ENCODE results near the gene SLC5A6.

The SLC5A6 gene

DNA sequence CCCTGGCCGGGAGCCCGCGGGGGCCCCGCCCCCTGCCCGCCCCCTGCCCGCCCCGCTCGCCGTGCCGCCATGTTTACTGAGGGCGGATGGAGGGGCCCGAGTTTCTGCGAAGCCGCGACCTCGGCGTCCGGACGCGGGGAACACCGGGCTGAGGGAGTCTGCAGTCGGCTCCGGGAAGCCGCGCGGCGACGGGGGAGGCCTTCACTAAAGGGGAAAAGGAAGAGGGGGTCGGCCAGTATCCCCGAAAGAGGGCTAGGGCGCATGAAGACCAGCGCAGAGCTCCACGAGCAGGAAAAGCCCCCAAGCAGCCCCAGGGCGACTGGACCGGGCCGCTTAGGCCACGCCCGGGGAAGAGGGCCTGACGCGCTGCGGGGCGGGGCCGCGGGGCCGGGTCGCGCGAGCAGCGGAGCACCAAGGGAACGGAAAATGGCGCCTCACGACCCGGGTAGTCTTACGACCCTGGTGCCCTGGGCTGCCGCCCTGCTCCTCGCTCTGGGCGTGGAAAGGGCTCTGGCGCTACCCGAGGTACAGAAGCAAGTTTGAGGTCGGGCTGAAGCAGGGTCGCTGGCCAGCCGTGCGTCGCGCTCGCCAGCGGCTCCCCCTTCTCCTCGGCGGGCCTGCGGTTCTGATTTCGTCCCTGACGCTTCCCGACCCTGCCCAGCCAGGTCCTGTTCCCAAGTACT, at the start of gene SLC5A6, which contains the start of gene ATRAID:
SLC5A6 (minus strand) TSS at position 326 of the 683 bp plus-strand sequence. CDS start 4,618 bp downstream, outside the sequence.
ATRAID (plus strand) TSS at position 99 of the 683 bp plus-strand sequence; CDS start at position 427, 328 bp downstream.
- DNase-seq = peak; percentile 89

DNA sequence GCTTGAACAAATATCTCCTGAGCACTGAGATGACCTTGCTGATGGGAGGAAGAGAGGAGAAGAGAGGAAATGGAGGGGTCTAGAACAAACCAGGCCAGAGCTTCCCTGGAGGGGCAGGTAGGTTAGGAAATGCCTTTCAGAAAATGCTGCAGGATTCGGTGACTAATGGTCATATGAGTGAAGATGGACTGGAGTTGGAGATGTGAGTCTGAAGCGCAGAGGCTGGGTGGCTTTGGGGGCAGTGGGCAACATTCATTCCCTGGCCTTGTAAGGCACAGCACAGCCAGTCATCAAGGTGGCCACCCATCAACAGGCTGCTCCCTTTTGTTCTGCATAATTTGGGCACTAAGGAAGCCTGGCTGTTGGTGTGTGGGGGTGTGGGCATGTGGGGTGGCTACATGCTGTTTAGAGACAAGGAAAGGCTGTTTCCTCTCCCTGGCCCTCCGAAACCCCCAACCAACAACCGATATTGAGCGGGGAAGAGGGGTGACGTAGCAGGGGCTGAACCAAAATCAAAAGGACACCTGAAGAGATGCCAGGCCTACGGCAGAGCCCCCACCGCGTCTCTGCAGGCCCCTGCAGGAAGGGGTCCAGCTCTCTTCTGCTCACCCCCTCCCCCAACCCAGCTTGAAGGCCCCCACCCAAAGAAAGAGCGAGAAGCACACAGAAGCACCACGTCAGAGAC, 49.3 kb upstream of the SLC5A6 start:
- DNase-seq = no peak

DNA sequence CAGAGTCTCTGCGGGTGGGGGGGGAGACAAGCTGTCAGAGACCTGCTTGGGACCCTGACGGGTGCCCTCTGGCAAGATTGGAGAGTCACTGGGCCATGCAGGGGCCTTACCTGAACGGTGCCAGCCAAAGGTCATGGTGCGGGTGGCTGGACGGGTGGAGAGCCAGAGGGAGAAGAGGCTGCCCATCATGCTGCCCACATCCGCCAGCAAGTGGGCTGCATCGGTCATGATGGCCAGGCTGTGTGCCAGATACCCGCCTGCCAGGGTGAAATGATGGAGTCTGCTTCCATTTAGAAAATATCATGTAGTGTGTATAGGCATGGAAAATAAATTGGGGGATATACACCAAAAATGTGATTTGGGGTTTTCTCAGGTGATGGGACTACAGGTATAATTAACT, 46.0 kb upstream of the SLC5A6 start:
- DNase-seq = no peak

DNA sequence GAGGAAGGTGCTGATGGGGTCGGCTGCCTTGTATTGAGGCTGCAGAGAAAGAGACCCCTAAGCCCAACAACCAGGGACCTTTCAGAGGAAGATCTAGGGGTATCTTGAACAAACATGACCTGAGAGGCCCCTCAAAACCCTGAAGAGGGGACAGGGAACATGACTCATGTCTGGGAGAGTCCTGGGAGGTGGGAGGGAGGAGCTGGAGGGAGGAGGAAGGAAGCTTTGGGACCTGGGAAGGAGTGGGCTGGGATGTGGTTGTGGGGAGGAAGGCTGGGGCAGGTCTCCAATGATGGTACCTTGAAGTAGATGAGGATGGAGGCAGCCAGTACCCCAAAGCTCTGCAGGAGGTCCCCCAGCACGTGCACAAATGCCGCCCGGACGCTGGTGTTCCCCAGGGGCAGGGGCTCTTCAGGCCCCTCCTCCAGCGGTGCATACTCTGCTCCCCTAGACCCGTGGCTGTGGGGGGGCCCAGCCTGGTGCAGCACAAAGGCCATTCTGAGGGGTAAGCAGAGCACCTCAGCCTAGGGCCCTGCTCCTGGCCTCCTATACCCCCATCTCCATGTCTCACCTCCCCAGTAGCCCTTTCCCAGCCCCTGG, 44.9 kb upstream of the SLC5A6 start:
- no peak for DNase-seq

DNA sequence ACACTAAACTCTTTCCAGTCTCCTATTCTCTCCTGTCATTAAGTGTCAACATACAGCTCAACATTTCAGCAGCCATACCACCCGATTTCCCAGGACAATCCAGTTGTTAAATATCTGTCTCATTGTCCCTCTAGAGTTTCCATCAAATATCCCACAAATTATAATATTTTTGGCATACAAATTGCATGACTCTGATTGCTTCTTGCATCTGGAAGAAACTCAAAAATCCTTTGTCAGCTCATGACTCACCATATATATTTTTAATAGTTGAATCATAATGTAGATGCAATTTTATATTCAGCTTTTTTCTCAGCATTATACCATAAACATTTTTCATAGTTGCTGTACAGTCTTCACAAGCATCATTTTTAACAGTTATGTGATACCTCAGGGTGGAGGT, 43.6 kb upstream of the SLC5A6 start:
- no peak for DNase-seq

DNA sequence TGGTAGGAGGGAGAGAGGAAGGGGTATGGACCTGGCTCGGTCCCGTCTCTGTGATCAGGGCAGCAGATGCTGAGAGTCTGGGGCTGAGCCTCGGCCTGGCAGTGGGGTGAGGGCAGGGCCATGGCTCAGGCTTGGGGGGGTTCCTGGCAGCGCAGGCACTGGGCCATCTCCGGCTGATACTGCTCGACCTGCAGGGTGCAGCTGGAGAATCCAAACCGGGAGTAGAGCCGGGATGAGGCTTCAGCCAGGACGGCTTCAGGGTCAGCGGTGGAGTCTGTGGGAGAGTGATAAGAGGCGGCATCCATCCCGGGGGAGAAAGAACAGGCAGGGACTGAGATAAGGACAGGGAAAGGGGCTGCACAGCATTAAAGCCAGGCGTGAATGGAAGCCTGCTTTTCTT, 43.1 kb upstream of the SLC5A6 start:
- no peak for DNase-seq

DNA sequence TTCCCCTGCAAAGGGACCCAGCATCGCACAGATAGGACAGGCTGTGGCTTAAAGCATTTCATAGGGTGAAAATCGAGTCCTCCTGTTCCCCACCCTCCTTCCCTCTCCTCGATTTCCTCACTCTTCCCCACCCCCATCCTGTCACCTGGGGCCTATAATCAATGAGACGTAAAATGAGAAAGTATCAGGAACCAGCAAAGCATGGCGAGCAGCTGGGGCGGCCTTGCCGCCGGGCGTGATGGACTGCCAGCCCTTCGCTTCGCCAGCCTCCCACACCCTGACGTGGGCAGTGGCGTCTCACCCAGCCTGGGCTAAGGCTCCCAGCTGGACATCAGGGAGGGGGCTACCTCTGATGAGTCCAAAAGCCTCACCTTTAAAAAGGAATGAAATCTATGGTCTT, 39.7 kb upstream of the SLC5A6 start:
- no peak for DNase-seq

DNA sequence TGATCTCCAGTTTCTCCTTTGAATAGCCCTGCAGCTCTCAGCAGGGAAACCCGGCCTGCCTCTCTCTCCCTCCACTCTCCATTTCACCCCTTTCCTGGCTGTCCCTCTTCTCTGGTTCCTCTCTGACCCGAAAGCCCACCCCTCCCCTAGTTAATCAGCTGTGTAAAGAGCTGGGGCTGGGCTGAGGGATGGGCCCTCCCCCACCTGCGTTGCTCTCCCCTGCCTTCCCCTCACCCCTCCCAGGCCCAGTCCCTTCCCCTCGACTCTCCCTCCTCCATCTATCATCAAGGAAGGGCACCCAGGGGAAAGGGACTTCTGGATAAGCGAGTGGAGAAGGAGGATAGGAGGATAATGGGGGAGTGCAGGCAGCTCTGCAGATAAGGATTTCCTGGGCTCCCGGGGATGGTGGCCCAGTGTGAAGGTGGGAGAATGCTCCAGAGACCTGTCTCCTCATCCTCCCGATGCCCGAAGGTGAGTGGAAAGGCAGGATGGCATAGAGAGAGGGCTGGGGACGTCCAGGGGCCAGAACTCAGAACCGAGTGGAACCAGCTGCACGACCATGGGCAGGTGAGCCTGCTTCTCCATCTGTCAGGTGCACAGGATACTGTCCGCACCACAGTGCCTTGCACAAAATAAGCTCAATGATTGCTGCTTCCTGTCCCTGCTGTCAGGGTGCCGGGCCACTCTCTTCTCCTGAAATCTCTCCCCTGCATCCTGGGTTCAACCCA, 38.7 kb upstream of the SLC5A6 start:
- DNase-seq = no peak

DNA sequence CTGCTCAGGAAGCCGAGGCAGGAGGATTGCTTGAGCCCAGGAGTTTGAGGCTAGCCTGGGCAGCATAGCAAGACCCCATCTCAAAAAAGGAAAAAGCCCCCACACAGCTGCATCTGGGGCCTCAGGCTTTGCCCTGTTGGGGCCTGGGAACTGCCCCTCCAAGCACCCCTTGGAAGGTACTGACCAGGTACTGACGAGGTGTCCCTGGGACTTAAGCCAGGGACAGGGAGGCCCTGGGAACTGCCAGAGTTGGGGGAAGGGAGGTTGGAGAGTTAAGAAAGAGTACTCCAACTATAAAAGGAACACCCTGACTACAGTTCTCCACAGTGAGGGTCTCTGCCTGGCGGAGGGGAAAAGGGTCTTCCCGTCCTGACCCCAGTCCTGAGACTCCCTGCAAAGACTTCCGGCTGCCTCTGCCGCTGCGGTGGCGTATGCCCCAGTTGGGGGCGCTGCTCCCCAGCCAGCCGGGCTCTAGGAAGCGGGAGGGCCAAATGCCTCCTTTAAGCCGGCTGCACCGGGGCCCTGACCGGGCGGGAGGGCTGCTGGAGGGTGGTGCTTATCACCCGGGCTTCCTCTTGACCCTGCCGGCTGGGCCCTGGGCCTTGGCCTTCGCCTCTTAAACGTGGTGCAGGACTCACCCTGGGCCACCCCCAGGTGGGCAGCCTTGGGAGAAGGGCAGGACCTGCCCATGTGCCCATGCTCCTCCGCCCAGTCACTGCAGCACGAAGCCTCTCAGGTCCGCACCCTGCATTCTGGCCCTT, 38.0 kb upstream of the SLC5A6 start:
- DNase-seq = peak; percentile 45

DNA sequence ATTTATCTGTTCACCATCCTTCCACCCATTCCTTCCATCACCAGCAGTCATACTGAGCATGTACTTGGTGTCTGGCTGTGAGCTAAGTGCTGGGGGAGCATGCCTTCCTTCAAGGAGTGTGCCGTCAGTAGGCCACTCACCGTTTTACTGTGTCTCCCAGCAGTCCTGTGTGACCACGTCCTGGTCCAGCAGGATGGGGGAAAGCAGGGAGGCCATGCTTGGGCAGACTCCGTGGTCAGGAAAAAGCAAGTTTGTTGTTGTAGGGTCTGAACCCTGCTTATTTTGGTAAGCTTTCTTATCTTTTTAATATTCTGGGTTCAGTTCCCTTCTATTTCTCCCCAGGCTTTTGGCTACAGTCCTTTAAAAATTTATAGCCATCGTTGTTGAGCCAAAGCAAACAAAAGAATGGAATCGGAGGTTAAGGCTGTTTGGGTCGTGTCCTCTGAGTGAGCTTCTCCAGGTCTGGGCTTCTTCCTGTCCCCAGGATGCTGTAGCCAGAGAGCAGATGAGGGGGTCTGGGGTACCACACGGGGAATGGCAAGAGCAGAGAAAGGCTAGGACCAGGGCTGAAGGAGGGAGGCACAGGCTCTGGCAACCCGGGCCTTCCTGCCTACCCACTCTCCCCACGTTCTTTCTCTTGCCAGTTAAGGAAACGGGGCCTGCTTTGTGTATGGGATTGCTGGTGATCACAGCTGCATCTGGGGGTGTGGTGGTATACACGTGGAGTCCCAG, 37.3 kb upstream of the SLC5A6 start:
- no peak for DNase-seq

DNA sequence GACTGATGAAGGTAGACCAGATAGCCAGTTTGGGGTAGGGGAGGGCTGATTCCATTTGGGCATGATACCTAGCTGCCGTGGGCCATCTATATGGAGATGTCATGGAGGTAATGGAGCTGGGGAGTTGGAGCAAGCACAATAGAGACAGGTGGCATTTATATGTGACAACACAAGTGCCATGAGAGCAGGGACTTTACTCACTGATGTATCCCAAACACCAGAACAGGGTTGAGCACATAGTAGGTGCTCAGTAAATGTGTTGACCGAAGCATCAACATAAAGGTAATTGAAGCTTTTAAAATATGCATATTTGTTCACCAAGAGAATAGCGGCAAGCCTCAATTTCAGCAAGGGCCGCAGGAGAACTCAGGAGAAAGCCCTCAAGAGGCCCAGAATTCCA, 35.8 kb upstream of the SLC5A6 start:
- DNase-seq = no peak

DNA sequence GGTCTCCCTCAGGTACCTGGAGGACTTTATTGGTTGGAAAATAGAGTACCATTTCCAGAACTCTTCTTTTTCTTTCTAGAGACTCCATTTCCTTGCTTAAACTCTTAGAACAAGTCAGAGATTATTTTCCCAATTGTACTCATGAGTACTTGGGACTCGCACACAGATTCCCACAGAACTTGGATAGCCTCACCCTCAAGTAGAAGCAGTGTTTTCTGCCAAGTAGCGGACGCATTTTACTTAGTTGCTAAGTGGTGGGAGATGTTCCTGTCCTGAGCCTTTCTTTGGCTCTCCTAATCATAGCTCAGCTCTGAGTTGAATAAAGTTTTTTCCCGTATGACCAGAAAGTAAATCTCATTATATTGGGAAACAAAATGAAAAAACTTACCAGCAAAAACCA, 33.6 kb upstream of the SLC5A6 start:
- DNase-seq = no peak

DNA sequence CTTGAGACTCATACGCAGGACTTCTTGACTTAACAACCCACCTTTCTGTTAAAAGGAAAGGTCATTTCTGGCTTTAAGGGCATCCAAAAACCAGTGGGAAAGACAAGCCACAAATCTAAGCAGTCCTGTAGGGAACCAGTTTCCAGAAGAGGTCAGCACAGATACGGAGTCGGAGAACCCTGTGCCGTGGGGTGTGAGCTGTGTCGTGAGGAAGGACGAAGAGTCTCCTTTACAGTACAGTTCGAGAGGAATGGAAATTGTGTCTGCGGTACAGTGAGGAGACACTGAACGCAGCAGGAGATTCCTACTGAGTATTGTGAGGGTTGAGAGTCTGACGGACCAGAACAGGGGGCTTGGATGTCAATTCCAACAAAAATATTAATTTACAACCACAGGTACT, 33.0 kb upstream of the SLC5A6 start:
- DNase-seq = no peak

DNA sequence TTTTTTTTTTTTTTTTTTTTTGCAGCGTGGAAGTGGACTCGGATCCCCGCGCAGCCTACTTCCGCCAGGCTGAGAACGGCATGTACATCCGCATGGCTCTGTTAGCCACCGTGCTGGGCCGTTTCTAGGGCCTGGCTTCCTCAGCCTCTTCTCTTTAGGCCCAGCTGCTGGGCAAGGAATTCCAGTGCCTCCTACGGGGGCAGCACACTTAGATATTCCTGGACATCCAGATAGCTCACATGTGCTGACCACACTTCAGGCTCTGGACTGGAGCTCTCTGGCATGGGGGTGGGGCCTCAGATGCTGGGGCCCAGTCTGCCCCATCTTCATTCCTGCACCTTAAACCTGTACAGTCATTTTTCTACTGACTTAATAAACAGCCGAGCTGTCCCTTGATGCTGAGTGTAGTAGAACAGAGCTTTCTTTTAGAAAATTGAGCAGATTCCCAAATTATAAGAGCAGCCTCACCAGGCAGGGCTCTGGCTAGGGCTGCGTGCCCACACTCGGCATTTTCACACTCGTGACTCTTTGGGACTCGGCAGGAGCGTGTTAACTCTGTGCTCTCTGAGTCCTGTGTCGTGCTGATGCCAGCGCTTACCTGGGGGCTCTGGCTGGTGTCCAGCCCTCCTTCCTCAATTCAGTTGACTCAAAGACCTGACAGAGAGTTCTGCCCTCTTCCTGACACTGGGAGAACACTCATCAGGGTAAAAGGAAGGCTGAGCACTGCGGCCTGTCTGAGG, 31.5 kb upstream of the SLC5A6 start:
- no peak for DNase-seq

DNA sequence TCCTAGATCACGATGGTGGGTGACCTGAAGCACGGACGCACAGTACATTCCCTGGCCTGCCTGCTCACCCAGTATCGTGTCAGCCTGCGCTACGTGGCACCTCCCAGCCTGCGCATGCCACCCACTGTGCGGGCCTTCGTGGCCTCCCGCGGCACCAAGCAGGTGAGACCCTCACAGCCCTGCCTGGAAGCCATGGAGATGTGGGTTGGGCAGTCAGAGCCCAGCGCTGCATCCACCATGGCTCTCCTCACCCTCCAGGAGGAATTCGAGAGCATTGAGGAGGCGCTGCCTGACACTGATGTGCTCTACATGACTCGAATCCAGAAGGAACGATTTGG, 30.5 kb upstream of the SLC5A6 start:
- no peak for DNase-seq

DNA sequence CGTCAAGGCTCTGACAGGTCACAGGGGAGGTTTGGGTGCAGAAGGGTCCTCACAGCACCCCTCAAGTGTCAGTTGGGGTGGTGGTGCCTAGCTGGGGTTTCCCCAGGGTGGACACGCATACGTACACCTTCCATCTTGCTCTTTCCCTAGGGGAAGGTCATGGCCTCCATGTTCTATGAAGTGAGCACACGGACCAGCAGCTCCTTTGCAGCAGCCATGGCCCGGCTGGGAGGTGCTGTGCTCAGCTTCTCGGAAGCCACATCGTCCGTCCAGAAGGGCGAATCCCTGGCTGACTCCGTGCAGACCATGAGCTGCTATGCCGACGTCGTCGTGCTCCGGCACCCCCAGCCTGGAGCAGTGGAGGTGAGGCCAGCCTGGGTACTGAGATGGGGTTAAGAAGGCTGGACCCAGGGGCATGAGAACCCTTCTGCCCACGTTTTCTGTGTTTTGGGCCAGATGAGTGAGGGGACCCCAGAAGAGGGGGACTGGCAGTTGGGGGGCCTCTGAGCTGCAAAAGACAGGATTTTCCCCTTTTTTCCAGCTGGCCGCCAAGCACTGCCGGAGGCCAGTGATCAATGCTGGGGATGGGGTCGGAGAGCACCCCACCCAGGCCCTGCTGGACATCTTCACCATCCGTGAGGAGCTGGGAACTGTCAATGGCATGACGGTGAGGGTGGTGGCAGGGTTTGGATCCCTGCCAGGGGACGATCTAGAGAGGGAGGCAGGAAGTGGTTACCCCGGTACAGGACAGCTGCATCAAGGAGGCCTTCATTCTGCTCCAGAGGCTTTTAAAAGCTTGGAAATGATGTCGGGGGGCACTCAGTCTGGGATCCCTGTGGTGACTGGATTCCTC, 29.9 kb upstream of the SLC5A6 start:
- DNase-seq = no peak

DNA sequence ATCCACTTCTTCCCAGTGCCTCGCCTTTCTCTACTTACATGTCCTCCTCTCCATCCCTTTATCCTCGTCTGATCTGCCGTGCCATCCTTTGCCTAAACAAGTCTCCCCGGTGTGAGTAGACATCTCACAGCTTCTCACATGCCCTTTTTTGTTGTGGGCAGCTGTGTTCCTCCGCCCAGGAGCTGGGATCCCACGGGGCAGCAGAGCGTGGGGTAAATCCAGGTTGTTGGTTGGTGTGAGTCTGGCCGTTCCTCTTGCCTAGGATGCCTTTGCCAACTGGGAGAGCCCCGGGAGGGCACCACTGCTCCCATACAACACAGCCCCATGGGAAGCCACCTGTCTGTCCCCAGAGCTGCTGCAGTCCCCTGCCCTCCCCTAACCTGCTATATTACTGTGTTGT, 28.3 kb upstream of the SLC5A6 start:
- DNase-seq = no peak

DNA sequence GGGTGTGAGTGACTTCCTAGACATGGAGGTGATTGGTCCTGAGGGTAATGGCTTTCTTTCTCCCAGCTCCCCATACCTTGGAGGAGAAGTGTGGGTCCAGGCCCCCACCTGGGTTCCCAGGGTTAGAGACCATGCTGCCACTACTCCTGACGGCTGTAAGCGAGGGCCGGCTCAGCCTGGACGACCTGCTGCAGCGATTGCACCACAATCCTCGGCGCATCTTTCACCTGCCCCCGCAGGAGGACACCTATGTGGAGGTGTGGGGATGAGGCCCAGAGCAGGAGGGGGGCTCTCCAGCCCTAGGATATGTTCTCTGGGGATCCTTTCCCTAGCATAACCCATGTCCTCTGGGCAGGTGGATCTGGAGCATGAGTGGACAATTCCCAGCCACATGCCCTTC, 26.9 kb upstream of the SLC5A6 start:
- DNase-seq = no peak

DNA sequence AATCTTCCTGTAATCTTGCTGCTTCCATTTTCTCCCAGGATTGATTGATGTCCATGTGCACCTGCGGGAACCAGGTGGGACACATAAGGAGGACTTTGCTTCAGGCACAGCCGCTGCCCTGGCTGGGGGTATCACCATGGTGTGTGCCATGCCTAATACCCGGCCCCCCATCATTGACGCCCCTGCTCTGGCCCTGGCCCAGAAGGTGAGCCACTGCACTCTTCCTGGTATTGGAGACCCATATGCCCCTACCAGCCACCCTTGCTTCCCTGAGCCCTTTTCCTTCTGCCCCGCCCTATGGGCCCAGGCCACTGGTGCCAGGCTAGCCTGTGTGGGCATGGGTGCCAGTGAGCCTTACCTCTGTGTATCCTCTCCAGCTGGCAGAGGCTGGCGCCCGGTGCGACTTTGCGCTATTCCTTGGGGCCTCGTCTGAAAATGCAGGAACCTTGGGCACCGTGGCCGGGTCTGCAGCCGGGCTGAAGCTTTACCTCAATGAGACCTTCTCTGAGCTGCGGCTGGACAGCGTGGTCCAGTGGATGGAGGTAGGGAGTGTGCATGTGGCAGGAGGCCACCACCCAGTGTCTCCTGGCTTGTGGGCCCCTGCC, 25.4 kb upstream of the SLC5A6 start:
- DNase-seq = no peak

DNA sequence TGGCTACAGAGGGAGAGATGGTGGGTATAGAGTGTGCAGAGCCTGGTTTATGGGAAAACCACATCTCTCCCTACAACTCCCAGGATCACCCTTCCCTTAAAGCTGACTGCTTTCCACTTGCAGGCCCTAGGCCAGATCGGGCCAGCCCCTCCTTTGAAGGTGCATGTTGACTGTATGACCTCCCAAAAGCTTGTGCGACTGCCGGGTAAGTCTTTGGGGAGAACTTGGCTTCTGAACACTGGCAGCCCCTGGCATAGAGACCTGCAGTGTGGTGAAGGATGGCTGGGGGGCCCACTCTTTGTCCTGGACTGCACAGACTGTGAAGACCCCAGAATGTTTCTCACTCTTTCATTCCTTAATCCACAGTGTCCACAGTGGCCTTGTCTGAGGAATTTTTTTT, 24.6 kb upstream of the SLC5A6 start:
- DNase-seq = no peak

Data from activated naive CD4-positive, alpha-beta T cell treated with Interleukin-2 at 50 U/mL for 16 hours (primary cell).